HL-60 (cell line): ENCODE measurements around the gene GARIN5B.

ENCODE experiments used
- DNase-seq, 2 experiments: peaks; one replicate each; pipeline ENCODE4 v3.0.0-alpha.2; 2010 to 2020; ENCODE audit warnings: low read depth in 1 of 2, low spot score in 1 of 2
- H3K27ac ChIP-seq: fragments of 250-450 bp; sonication (Bioruptor Pico); replicated peaks from 2 replicates; pipeline ENCODE4 v1.5.1; 2020; ENCODE audit warnings: mild to moderate bottlenecking, moderate library complexity
- H3K27me3 ChIP-seq: fragments of 250-450 bp; sonication (Bioruptor Pico); 2 replicates; pipeline ENCODE4 v1.5.1; 2021; ENCODE audit warnings: mild to moderate bottlenecking, moderate library complexity; ENCODE audit not compliant: insufficient read depth, poor library complexity, severe bottlenecking
- H3K4me3 ChIP-seq: replicated peaks from 2 replicates; pipeline ENCODE4 v1.5.1; 2011; ENCODE audit warnings: mild to moderate bottlenecking, control low read depth, low read length; ENCODE audit not compliant: insufficient read depth
- GABPA ChIP-seq: IDR thresholded peaks from 2 replicates; pipeline ENCODE4 v1.6.1; 2012; ENCODE audit warnings: low read depth
- POLR2AphosphoS5 ChIP-seq: IDR thresholded peaks from 2 replicates; pipeline ENCODE4 v1.6.1; 2012; ENCODE audit warnings: low read depth
- SPI1 ChIP-seq: IDR thresholded peaks from 2 replicates; pipeline ENCODE4 v1.6.1; 2012; ENCODE audit warnings: low read depth, mild to moderate bottlenecking, borderline replicate concordance
- TF ChIP-seq, protein P1 (sequence below): IDR thresholded peaks from one replicate; pipeline ENCODE4 v1.5.1; 2011; ENCODE audit warnings: low read length, control low read depth, inconsistent platforms; ENCODE audit not compliant: insufficient read depth
- TF ChIP-seq, protein P2 (sequence below): IDR thresholded peaks from 2 replicates; pipeline ENCODE4 v1.6.1; 2012; ENCODE audit warnings: low read depth; ENCODE audit not compliant: insufficient replicate concordance

GARIN5B gene

DNA sequence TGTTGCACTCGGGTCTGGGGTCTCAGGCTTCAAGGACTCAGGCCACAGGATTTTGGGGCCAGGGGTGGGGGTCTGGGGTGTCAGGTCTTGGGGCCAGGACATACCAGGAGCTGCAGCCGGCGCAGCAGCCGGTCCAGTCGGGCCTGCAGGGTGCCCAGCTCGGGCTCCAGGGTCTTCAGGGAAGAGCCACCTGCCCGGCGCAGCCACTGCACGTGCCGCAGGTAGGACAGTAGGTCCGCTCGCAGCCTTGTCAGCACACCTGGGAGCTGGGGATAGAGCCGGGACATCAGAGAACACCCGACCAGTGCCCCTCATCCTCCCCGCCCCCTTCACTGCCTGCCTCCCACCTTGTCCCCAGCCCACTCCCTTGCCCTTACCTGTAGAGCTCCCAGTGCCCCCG is 5.0 kb upstream of the GARIN5B start:
- DNase-seq = no peak
- TF ChIP-seq, protein P1, sequence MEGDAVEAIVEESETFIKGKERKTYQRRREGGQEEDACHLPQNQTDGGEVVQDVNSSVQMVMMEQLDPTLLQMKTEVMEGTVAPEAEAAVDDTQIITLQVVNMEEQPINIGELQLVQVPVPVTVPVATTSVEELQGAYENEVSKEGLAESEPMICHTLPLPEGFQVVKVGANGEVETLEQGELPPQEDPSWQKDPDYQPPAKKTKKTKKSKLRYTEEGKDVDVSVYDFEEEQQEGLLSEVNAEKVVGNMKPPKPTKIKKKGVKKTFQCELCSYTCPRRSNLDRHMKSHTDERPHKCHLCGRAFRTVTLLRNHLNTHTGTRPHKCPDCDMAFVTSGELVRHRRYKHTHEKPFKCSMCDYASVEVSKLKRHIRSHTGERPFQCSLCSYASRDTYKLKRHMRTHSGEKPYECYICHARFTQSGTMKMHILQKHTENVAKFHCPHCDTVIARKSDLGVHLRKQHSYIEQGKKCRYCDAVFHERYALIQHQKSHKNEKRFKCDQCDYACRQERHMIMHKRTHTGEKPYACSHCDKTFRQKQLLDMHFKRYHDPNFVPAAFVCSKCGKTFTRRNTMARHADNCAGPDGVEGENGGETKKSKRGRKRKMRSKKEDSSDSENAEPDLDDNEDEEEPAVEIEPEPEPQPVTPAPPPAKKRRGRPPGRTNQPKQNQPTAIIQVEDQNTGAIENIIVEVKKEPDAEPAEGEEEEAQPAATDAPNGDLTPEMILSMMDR = no peak
- no peak for TF ChIP-seq GABPA
- TF ChIP-seq POLR2AphosphoS5 = no peak
- no peak for TF ChIP-seq SPI1
- TF ChIP-seq, protein P2, sequence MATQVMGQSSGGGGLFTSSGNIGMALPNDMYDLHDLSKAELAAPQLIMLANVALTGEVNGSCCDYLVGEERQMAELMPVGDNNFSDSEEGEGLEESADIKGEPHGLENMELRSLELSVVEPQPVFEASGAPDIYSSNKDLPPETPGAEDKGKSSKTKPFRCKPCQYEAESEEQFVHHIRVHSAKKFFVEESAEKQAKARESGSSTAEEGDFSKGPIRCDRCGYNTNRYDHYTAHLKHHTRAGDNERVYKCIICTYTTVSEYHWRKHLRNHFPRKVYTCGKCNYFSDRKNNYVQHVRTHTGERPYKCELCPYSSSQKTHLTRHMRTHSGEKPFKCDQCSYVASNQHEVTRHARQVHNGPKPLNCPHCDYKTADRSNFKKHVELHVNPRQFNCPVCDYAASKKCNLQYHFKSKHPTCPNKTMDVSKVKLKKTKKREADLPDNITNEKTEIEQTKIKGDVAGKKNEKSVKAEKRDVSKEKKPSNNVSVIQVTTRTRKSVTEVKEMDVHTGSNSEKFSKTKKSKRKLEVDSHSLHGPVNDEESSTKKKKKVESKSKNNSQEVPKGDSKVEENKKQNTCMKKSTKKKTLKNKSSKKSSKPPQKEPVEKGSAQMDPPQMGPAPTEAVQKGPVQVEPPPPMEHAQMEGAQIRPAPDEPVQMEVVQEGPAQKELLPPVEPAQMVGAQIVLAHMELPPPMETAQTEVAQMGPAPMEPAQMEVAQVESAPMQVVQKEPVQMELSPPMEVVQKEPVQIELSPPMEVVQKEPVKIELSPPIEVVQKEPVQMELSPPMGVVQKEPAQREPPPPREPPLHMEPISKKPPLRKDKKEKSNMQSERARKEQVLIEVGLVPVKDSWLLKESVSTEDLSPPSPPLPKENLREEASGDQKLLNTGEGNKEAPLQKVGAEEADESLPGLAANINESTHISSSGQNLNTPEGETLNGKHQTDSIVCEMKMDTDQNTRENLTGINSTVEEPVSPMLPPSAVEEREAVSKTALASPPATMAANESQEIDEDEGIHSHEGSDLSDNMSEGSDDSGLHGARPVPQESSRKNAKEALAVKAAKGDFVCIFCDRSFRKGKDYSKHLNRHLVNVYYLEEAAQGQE = no peak
- Histone ChIP-seq H3K27ac (no peak overlapping the region), H3K4me3 (no peak overlapping the region), H3K27me3 (peaks cover 39% of the 10 kb centered on the region)

GRCh38 chr19:55366790-55367189 is 3.7 kb upstream of the GARIN5B start:
- H3K4me3 ChIP-seq = no peak overlapping the region
- peaks cover 30% of the 10 kb centered on the region for H3K27me3 ChIP-seq
- H3K27ac ChIP-seq = no peak overlapping the region
- no peak for TF ChIP-seq POLR2AphosphoS5
- TF ChIP-seq, protein P2 = no peak
- no peak for TF ChIP-seq SPI1
- TF ChIP-seq GABPA = no peak
- TF ChIP-seq, protein P1 = no peak
- DNase-seq = no peak

GRCh38 chr19:55365964-55366363 is 2.9 kb upstream of the GARIN5B start:
- Histone ChIP-seq H3K27me3 (peaks cover 21% of the 10 kb centered on the region), H3K4me3 (no peak overlapping the region), H3K27ac (no peak overlapping the region)
- no peak for DNase-seq
- TF ChIP-seq SPI1 (no peak), GABPA (no peak), POLR2AphosphoS5 (no peak)
- TF ChIP-seq, protein P1 = no peak
- TF ChIP-seq, protein P2 = no peak
